HFFc6 (cell line): ENCODE data around the gene ANTKMT. TPM values are rescaled to one million over a fixed set of nuclear protein-coding genes. Genes with fewer than 3 reads are reported as not detected.

Experiments
- DNase-seq: peaks from one replicate; pipeline ENCODE4 v3.0.0-alpha.2; 2018
- H3K27ac Mint-ChIP-seq: 2 replicates; pipeline ENCODE4 v1.8.0; 2020; ENCODE audit warnings: mild to moderate bottlenecking, mixed read lengths
- H3K27me3 Mint-ChIP-seq: 2 replicates; pipeline ENCODE4 v1.8.0; 2021; ENCODE audit warnings: mild to moderate bottlenecking, moderate library complexity, mixed read lengths; ENCODE audit not compliant: insufficient read depth
- H3K36me3 Mint-ChIP-seq: 2 replicates; pipeline ENCODE4 v1.8.0; 2021; ENCODE audit warnings: low read depth, mixed read lengths
- H3K4me1 Mint-ChIP-seq: 2 replicates; pipeline ENCODE4 v1.8.0; 2020; ENCODE audit warnings: low read depth, mixed read lengths
- H3K4me3 Mint-ChIP-seq: 2 replicates; pipeline ENCODE4 v1.8.0; 2020; ENCODE audit warnings: mild to moderate bottlenecking, moderate library complexity, mixed read lengths
- H3K9me3 Mint-ChIP-seq: 2 replicates; pipeline ENCODE4 v1.8.0; 2020; ENCODE audit warnings: mild to moderate bottlenecking, mixed read lengths
- CTCF ChIP-seq: fragments of 200-600 bp; sonication (generic); IDR thresholded peaks from 2 replicates; pipeline ENCODE4 v1.5.0; 2021; ENCODE audit warnings: antibody characterized with exemption, mild to moderate bottlenecking
- total RNA-seq, 6 experiments: library from RNA; stranded (reverse); fragmentation: NEBNext Ultra II Directional; extraction: Animal tissue kit (Norgen Biotek cat#: 25700); gene quantifications; 2 replicates in 1 of 6; 3 replicates in 5 of 6; pipeline ENCODE4 v1.2.3, GENCODE V29; 2021

ANTKMT gene
- total RNA-seq, 6 experiments from 2014 or later, result 50.1 to 57.7 (median 54.7) TPM

- H3K27ac Mint-ChIP-seq, result no peak overlapping the region
- no peaks in the 10 kb centered on the region; the same call in 1 of the 2 replicates for H3K4me1 Mint-ChIP-seq
- DNase-seq, result no peak
- H3K36me3 Mint-ChIP-seq, result peaks cover 5% of the 10 kb centered on the region; the same call in 1 of the 2 replicates
- peaks cover 14% of the 10 kb centered on the region for H3K27me3 Mint-ChIP-seq
- TF ChIP-seq CTCF, result no peak
- no peak overlapping the region for H3K4me3 Mint-ChIP-seq
- no peaks in the 10 kb centered on the region for H3K9me3 Mint-ChIP-seq
Measured at GRCh38 chr16:759110-759910, 38.4 kb downstream of the ANTKMT start.

- H3K4me1 Mint-ChIP-seq, result no peaks in the 10 kb centered on the region; the same call in 1 of the 2 replicates
- H3K36me3 Mint-ChIP-seq, result peaks cover 5% of the 10 kb centered on the region; the same call in 1 of the 2 replicates
- peaks cover 14% of the 10 kb centered on the region for H3K27me3 Mint-ChIP-seq
- no peak overlapping the region for H3K4me3 Mint-ChIP-seq
- TF ChIP-seq CTCF, result no peak
- H3K9me3 Mint-ChIP-seq, result no peaks in the 10 kb centered on the region
- no peak for DNase-seq
- H3K27ac Mint-ChIP-seq, result no peak overlapping the region
Measured at GRCh38 chr16:760065-760464, 39.1 kb downstream of the ANTKMT start.

- Mint-ChIP-seq H3K27me3 (peaks cover 8% of the 10 kb centered on the region), H3K4me1 (no peaks in the 10 kb centered on the region; the same call in 1 of the 2 replicates), H3K36me3 (peaks cover 5% of the 10 kb centered on the region; the same call in 1 of the 2 replicates), H3K27ac (no peak within 1 kb of the TSS), H3K9me3 (no peaks in the 10 kb centered on the region), H3K4me3 (no peak within 1 kb of the TSS)
- DNase-seq, result no peak
- no peak for TF ChIP-seq CTCF
Measured at GRCh38 chr16:760545-761343, 39.8 kb downstream of the ANTKMT start, which contains the start of gene MSLN. Gene MSLN, plus strand, starts transcription at chr16:760734. Its CDS starts 1,947 bp downstream, at chr16:762681.

GRCh38 chr16:761625-762513 is 40.9 kb downstream of the ANTKMT start:
- no peak overlapping the region for H3K27ac Mint-ChIP-seq
- no peak for DNase-seq
- H3K27me3 Mint-ChIP-seq, result peaks cover 5% of the 10 kb centered on the region
- no peaks in the 10 kb centered on the region for H3K9me3 Mint-ChIP-seq
- H3K36me3 Mint-ChIP-seq, result no peaks in the 10 kb centered on the region
- H3K4me3 Mint-ChIP-seq, result no peak overlapping the region
- no peaks in the 10 kb centered on the region; the same call in 1 of the 2 replicates for H3K4me1 Mint-ChIP-seq
- no peak for TF ChIP-seq CTCF
